ENCODE measurements around the gene CFAP20DC.

GRCh38 chr3:58986654-58987053, 63.2 kb downstream of the CFAP20DC start:
- TF ChIP-seq EP300 (IDR thresholded peaks at IDR 0.05) (no peak), RNF2 (IDR thresholded peaks at IDR 0.05; ENCODE audit: borderline replicate concordance, low read depth) (no peak), POLR2A (IDR thresholded peaks at IDR 0.05; ENCODE audit: low read length) (no peak), ESRRA (IDR thresholded peaks at IDR 0.05; ENCODE audit: borderline replicate concordance, low read length) (no peak), PBX3 (IDR thresholded peaks at IDR 0.05) (no peak), KDM5A (IDR thresholded peaks at IDR 0.05) (no peak), CHD4 (IDR thresholded peaks at IDR 0.05; ENCODE audit: borderline replicate concordance) (no peak)
- TF ChIP-seq, protein P1, sequence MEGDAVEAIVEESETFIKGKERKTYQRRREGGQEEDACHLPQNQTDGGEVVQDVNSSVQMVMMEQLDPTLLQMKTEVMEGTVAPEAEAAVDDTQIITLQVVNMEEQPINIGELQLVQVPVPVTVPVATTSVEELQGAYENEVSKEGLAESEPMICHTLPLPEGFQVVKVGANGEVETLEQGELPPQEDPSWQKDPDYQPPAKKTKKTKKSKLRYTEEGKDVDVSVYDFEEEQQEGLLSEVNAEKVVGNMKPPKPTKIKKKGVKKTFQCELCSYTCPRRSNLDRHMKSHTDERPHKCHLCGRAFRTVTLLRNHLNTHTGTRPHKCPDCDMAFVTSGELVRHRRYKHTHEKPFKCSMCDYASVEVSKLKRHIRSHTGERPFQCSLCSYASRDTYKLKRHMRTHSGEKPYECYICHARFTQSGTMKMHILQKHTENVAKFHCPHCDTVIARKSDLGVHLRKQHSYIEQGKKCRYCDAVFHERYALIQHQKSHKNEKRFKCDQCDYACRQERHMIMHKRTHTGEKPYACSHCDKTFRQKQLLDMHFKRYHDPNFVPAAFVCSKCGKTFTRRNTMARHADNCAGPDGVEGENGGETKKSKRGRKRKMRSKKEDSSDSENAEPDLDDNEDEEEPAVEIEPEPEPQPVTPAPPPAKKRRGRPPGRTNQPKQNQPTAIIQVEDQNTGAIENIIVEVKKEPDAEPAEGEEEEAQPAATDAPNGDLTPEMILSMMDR (IDR thresholded peaks at IDR 0.05): no peak

Measured in A549 (cell line).